ENCODE measurements around the gene GSTO2.

GRCh38 chr10:104293011-104293410 lies 24.0 kb downstream of the GSTO2 start:
- TF ChIP-seq MYNN (tag by site-specific recombination; IDR thresholded peaks at IDR 0.05; ENCODE audit: borderline replicate concordance) (no peak), CTCF (tag by site-specific recombination; IDR thresholded peaks at IDR 0.05) (no peak), ZNF280D (tag by site-specific recombination; IDR thresholded peaks at IDR 0.05) (no peak), ATF2 (tag by site-specific recombination; IDR thresholded peaks at IDR 0.05; ENCODE audit: low read depth) (no peak), ZNF391 (tag by site-specific recombination; IDR thresholded peaks at IDR 0.05; ENCODE audit: borderline replicate concordance, low read depth) (no peak)
- TF ChIP-seq, protein P1, sequence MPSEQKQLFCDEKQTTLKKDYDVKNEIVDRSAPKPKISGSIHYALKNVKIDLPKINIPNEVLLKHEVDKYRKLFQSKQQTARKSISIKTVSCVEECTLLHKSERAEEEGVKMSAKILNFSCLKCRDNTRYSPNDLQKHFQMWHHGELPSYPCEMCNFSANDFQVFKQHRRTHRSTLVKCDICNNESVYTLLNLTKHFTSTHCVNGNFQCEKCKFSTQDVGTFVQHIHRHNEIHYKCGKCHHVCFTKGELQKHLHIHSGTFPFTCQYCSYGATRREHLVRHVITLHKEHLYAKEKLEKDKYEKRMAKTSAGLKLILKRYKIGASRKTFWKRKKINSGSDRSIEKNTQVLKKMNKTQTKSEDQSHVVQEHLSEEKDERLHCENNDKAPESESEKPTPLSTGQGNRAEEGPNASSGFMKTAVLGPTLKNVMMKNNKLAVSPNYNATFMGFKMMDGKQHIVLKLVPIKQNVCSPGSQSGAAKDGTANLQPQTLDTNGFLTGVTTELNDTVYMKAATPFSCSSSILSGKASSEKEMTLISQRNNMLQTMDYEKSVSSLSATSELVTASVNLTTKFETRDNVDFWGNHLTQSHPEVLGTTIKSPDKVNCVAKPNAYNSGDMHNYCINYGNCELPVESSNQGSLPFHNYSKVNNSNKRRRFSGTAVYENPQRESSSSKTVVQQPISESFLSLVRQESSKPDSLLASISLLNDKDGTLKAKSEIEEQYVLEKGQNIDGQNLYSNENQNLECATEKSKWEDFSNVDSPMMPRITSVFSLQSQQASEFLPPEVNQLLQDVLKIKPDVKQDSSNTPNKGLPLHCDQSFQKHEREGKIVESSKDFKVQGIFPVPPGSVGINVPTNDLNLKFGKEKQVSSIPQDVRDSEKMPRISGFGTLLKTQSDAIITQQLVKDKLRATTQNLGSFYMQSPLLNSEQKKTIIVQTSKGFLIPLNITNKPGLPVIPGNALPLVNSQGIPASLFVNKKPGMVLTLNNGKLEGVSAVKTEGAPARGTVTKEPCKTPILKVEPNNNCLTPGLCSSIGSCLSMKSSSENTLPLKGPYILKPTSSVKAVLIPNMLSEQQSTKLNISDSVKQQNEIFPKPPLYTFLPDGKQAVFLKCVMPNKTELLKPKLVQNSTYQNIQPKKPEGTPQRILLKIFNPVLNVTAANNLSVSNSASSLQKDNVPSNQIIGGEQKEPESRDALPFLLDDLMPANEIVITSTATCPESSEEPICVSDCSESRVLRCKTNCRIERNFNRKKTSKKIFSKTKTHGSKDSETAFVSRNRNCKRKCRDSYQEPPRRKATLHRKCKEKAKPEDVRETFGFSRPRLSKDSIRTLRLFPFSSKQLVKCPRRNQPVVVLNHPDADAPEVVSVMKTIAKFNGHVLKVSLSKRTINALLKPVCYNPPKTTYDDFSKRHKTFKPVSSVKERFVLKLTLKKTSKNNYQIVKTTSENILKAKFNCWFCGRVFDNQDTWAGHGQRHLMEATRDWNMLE (tag by site-specific recombination; conservative IDR thresholded peaks at IDR 0.05; ENCODE audit: low read depth), result no peak
